D721Med (cell line): ENCODE measurements around the gene MYH11.
"Not testable (repeated sequence)": the region's sequence is repeated elsewhere in the genome, so short reads cannot be mapped to it uniquely, and the experiment has no call there.

Source experiments
- DNase-seq: peaks from one replicate; pipeline ENCODE4 v3.0.0; 2011; ENCODE audit warnings: low spot score; ENCODE audit not compliant: insufficient read length
- FAIRE-seq: peaks from 2 replicates; lab custom pipeline; 2011; peaks lifted over from hg19 to GRCh38; lab: Jason Lieb, UNC
- CTCF ChIP-seq: IDR thresholded peaks from 2 replicates; pipeline ENCODE4 v1.5.1; 2012; ENCODE audit warnings: mild to moderate bottlenecking, control low read depth; ENCODE audit not compliant: insufficient read depth; ENCODE audit errors: missing control alignments

The MYH11 gene

GRCh38 chr16:15854906-15855703 is 1.7 kb downstream of the MYH11 start:
- FAIRE-seq = no peak
- no peak for TF ChIP-seq CTCF
- DNase-seq = no peak

- no peak for TF ChIP-seq CTCF
- FAIRE-seq (no peak), DNase-seq (no peak)
These were observed 2.8 kb downstream of the MYH11 start for GRCh38 chr16:15854061-15854460.

- no peak for TF ChIP-seq CTCF
- no peak for FAIRE-seq
- DNase-seq = no peak
These were observed 3.8 kb downstream of the MYH11 start for GRCh38 chr16:15853021-15853420.

GRCh38 chr16:15850555-15850954 is 6.3 kb downstream of the MYH11 start:
- DNase-seq, FAIRE-seq: not testable (repeated sequence)

GRCh38 chr16:15849209-15849981 is 7.4 kb downstream of the MYH11 start:
- TF ChIP-seq CTCF = no peak
- no peak for DNase-seq
- FAIRE-seq = no peak

GRCh38 chr16:15847611-15848175 is 9.1 kb downstream of the MYH11 start:
- DNase-seq (no peak), FAIRE-seq (no peak)
- no peak for TF ChIP-seq CTCF

- TF ChIP-seq CTCF = no peak
- DNase-seq (no peak), FAIRE-seq (no peak)
These were observed 10.3 kb downstream of the MYH11 start for GRCh38 chr16:15846510-15846909.
